Measurements from ENCODE around the gene YPEL1.
"Not testable (repeated sequence)": the region's sequence is repeated elsewhere in the genome, so short reads cannot be mapped to it uniquely, and the experiment has no call there.

Gene YPEL1

GRCh38 chr22:21753374-21754111 lies 17.9 kb upstream of the YPEL1 start:
- DNase-seq, result no peak

GRCh38 chr22:21752276-21752675 lies 16.7 kb upstream of the YPEL1 start:
- no peak for DNase-seq

- DNase-seq, result no peak
These were observed 10.4 kb upstream of the YPEL1 start for GRCh38 chr22:21745948-21746347.

GRCh38 chr22:21744917-21745316 lies 9.3 kb upstream of the YPEL1 start:
- DNase-seq, result not testable (repeated sequence)

DNA sequence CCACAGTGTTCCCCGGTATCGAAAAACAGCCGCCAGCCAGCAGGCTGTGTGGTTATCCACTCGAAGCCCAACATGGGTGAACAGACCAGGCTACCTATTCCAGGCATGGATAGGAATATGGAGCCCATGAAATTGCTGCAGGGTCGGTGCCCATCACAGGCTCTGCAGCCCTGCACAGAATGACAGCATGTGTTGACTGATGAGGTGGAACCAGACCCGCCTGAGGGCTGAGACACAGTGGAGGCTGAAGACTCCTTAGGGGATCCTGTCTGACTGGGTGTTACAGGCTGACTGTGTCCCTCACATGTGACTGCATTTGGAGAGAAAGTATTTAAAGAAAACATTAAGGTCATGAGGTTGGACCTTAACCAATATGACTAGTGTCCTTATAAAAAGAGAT lies 6.2 kb upstream of the YPEL1 start:
- DNase-seq, result no peak

GRCh38 chr22:21741059-21741458 lies 5.5 kb upstream of the YPEL1 start:
- DNase-seq, result no peak

- DNase-seq, result no peak
These were observed 4.3 kb upstream of the YPEL1 start for GRCh38 chr22:21739828-21740377.

- DNase-seq, result no peak
These were observed 3.4 kb upstream of the YPEL1 start for GRCh38 chr22:21738966-21739365.

DNA sequence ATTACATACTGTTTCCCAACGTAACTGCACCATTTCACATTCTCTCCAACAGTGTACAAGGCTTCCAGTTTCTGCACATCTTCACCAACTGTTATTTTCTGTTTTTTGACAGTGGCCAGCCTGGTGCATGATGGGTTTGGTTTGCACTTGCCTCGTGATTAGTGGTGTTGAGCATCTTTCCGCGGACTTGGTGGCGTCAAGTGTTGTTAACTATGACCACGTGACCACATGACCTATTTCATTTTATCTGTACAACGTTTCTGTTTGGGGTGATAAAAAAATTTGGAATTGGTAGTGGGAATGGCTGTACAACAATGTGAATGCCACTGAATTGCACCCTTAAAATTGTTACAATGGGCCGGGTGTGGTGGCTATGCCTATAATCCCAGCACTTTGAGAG lies 2.5 kb upstream of the YPEL1 start:
- DNase-seq, result no peak

DNA sequence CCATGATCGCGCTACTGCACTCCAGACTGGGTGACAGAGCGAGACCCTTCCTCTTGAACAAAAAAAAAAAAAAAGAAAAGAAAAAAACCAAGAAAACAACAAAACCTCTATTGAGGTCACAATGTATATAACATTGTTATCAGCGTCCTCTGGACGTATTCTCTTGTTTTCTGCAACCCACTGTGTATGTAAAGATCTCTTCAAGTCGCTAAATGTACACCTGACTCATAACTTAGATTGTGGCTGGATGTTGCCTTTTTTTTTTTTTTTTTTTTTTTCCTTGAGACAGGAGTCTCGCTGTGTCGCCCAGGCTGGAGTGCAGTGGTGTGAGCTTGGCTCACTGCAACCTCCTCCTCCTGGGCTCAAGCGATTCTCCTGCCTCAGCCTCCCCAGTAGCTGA lies 1.4 kb upstream of the YPEL1 start:
- no peak for DNase-seq

GRCh38 chr22:21736084-21736642 lies 569 bp upstream of the YPEL1 start:
- no peak for DNase-seq

DNA sequence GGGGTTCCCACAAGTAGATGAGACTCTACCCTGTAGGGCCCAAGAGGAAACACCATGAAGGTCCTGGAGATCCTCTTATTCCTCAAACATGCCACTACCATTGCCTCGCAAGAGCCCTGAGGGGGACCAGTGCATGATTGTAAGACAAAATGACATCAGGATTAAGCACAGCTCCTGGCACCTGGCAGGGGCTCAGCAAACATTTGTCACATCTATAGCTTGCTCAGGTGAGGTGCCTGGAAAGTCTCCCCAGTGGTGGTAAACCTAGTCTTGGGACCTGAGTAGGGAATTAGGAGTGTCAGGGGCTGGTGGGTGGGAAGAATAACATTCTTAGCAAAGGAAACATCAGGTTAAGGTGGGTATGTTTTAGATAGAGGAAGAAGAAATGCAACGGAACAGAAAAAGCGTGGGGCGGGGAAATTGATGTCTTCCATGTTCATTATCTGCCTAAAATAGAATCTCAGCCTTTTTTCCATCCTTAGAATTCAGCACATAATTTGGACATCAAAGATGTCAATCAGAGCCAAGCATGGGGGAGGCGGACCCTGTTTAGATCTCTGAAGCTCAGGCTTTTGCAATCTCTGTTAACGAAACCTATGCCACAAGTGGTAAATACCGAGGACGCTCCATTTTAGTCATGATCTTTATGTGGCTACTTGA lies 924 bp downstream of the YPEL1 start:
- DNase-seq, result no peak

GRCh38 chr22:21731503-21731902 lies 4.1 kb downstream of the YPEL1 start:
- DNase-seq, result no peak

GRCh38 chr22:21730535-21731308 lies 4.9 kb downstream of the YPEL1 start:
- DNase-seq, result no peak

GRCh38 chr22:21729184-21729583 lies 6.4 kb downstream of the YPEL1 start:
- DNase-seq, result not testable (repeated sequence)

DNA sequence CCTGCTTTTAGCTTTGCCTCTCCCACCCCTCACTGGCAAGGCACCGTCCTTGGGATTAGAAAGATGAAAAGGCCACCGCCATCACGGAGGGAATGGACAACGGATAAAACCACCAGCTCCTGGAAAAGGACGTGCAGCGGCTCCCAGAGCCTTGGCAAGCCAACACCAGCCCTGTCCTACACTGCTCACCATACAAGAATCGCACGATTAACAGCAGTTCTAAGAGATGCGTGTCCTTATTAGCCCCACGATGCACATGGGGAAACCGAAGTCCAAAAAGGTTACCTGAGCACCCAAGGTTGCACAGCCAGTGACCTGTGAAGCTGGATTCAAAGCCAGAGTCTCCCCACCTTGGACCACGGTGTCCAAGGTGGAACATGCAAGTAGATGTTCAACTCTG lies 7.3 kb downstream of the YPEL1 start:
- DNase-seq, result no peak

DNA sequence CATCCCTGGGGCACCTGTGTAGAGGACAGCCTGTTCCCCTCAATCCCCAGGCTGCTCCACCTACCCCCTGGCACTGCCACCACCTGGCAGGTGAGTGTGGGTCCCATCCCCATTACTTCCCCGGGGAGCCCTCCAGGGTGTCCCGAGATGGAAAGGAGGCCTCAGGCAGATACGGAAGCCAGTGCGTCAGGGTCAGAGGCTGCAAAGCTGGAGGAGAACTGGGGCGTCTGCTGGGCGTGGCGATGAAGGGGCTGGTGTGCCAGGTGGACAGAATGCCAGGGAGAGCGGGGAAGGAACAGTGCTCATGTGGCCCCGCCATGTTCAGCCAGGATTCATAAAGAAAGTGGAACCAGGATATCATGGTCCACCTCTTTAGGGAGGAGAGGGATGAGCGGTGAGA lies 7.8 kb downstream of the YPEL1 start:
- no peak for DNase-seq

DNA sequence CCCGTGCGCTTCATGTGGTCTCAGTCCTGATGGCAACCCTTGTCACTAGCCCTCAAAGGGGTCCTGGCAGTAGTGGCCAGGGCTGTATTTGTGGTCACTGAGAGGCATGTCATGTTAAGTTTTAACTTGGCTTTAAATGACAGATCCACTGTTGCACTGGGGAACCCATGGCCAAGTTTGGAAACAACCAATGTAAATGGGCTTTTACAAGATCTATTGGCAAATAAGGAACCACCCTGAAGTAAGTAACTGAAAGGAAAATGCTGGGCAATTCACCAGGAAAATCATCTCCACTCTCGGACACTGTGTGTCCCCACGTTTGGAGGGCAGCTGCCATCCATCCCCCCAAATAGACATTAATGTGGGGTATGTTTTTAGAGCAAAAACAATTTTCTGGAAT lies 8.4 kb downstream of the YPEL1 start:
- no peak for DNase-seq

DNA sequence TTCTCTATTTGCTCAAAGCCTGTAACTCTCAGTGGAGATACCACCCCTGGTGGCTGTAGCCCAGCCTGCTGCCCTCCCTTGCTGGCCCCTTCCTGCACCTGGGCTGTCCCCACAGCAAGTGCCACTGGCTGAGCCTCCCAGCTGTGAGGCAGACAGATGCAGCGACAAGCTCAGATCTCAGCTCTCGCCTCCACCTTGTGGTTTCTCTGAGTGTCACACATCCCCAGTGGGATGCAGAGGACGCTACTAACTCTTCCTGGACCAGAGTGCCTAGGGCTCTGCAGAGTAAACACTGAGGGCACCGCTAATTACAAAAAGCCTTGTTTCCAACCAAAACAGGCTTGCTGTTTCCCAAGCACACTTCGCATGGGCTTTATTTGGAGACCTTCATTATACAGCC lies 8.9 kb downstream of the YPEL1 start:
- no peak for DNase-seq

- no peak for DNase-seq
These were observed 9.5 kb downstream of the YPEL1 start for GRCh38 chr22:21725956-21726649.

GRCh38 chr22:21724496-21724895 lies 11.1 kb downstream of the YPEL1 start:
- not testable (repeated sequence) for DNase-seq

- DNase-seq, result not testable (repeated sequence)
These were observed 14.3 kb downstream of the YPEL1 start for GRCh38 chr22:21721195-21721852.
